Cardiac septum (tissue), 1 donor: ENCODE measurements around the gene GNAT2. TPM values are rescaled to one million over a fixed set of nuclear protein-coding genes. Genes with fewer than 3 reads are reported as not detected.

Source experiments
- DNase-seq: peaks from one replicate; pipeline ENCODE4 v3.0.0-alpha.2; 2020; ENCODE audit warnings: low spot score
- intact Hi-C: fragments of 100-400 bp; cut with DNase I; formaldehyde crosslinking; loops from one replicate; pipeline ENCODE4 v1.14.0; 2022
- total RNA-seq: library from RNA; stranded (reverse); fragmentation: NEBNext Ultra II Directional; extraction: Animal tissue kit (Norgen Biotek cat#: 25700); gene quantifications from one replicate; pipeline ENCODE4 v1.2.1, GENCODE V29; 2021
- donor health status: DM: no; HTN: no; CAD: no.

GNAT2 gene
- total RNA-seq, 1 donor from 2014 or later, result not detected

DNA sequence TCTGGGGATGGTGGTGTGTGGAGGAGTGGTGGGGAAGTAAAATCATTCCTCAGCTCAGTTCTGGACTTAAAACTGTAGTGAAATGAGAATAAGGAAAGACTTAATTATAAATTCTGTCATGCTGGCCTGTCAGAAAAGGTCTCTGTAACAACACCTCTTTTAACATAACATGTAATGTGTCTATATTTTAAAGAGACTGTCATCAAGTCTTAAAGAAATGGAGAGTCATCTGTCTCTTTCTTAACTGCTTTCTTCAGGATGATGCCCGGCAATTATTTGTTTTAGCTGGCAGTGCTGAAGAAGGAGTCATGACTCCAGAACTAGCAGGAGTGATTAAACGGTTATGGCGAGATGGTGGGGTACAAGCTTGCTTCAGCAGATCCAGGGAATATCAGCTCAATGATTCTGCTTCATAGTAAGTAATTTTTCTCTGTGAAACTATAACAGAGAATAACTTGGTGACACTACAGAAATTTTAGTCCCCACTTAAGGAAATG is 40.4 kb downstream of the GNAT2 start:
- intact Hi-C loops, result no loop called here
- no peak for DNase-seq

DNA sequence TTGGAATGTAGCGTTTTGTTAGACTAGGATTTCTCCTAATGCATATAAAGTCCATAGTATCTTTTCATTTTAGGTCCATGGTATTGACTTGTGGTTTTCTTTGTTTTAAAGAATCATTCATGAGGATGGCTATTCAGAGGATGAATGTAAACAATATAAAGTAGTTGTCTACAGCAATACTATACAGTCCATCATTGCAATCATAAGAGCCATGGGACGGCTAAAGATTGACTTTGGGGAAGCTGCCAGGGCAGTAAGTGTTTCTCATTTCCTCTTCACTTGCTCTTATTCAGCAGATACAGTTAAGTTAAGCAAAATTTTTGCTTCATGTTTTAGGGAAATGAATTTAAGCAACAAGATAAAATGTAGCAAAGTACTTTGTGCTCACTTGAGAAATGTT is 45.6 kb downstream of the GNAT2 start:
- intact Hi-C loops, result no loop called here
- no peak for DNase-seq

DNA sequence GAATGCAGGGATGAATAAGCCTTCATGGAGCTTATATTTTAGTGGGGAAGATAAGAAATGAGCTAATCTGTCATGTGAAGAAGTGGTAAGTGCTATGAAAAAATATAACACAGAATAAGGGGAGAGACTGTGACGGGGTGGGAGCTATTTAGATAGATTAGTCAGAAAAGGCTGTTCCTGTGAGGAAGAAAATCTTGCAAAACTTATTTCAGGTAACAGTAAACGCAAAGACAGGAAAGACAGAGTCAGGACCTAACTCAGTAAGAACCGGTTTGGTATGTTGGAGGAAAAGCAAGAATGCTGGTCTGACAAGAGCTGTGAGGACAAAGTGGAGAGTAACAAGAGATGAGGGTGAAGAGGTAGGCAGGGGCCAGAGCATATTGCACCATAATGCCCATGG is 49.0 kb downstream of the GNAT2 start:
- DNase-seq, result no peak
- intact Hi-C loops, result no loop called here

DNA sequence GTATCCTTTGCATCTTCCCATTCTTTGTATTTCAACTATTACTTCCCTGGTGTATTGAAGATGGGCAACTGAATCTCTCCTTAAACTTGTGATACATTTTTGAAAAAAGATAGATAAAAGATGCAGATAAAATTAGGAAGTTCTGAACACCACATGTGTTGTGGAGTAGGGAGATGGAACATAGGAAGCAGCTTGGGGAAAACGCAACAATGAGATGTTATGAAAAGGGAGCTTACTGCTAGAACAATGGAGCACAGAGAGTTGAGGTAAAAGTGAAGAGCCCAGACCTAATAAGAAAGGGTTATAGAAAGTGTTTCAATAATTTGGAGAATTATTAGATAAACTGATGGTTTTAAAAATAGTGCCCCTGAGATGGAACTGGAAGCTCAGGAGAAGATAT is 50.1 kb downstream of the GNAT2 start:
- intact Hi-C loops, result no loop called here
- no peak for DNase-seq

DNA sequence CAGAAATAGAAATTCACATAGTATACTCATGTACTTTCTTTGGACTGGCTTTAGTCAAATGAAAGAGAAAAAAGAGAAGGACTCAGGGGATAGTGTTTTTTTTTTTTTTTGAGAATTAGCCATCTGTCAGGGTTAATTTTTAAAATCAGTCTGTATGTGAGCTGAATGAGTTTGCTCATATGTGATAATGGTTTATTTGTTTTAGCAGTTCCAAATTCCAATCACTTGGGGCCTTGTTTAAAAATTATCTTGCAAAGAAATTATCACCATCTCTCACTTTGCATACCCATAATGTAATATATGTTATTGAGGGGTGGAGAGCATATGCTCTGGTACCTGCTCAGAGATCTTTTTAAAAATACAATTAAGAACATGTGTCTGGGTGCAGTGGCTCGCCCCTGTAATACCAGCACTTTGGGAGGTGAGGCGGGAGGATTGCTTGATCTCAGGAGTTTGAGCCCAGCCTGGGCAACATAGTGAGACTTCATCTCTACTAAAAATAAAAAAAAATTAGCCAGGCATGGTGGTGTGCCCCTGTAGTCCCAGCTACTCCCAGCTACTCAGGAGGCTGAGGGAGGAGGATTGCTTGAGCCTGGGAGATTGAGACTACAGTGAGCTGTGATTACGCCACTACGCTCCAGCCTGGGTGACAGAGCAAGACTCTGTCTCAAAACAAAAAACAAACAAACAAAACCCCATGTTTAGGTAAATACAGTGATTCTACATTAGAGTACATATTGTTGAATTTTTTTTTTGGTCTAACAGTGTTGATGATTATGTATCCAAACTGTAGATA is 51.3 kb downstream of the GNAT2 start:
- intact Hi-C loops, result no loop called here
- DNase-seq, result no peak

DNA sequence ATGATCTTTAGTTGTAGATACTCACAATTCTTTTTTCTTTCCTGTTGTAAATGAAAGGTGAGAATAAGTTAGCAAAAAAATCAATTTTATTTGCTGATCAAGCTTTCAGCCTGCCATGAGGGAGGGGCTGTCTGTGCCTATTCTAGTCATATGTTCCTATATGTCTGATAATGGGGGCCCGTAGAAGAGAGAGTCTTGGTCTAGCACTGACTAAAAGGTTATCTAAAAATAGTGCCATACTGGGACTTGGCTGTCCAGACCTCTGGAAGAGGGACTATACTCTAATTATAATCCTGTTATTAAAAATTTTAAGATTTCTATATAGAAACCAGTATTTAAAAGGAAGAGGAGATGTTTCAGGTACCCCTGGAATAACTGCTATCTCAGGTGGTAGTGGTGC is 52.4 kb downstream of the GNAT2 start:
- no peak for DNase-seq
- intact Hi-C loops, result no loop called here

DNA sequence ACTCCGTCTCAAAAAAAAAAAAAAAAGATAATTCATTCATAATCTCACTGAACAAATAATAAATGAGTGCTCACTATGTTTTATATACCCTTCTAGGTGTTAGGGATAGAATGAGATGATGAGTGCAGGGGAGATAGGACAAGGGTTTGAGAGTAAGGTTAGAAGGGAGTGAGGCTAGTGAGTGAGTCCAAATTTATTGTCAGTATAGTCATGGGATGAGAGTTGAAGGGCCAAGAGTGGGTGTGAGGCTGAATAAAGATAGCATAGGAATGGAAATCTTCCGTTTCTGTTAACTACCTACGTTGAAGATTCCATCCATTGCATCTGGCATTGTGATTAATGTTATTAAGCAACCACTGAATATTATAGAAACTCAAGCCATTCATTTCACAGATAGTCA is 54.2 kb downstream of the GNAT2 start:
- intact Hi-C loops, result no loop called here

DNA sequence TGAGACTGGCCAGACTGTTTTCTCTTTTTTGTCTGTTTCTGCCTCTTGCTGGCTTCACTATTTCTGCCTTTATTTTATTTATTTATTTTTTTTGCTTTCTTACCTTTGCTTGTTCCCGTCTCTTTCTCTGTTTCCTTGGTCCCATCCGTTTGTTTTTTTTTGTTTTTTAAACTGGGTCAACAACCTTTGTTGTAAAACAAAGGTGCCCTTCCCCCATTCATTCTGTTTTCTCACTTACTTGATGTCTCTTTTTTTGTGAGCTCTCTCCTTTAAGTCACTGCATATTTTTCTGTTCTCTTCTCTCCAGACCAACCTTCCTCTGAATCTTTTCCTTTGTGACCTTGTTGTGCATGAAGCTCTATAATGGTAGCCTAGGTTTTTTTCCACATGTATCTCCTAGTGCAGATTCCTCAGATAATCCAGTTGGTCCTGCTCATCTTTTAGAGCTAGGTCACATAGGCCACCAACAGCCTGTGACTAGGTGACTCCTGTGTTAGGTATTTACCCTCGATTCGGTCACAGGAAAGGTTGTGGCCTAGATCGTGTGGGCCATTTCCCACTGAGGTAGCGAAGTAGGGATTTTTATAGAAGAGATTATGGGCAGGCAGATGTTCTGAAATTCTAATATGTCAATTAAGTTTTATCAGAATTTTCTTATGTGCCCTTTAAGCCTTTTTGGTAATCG is 55.1 kb downstream of the GNAT2 start:
- intact Hi-C loops, result no loop called here

More for the DNA sequence above, 54.2 kb downstream of the GNAT2 start:
- DNase-seq, result no peak

DNA sequence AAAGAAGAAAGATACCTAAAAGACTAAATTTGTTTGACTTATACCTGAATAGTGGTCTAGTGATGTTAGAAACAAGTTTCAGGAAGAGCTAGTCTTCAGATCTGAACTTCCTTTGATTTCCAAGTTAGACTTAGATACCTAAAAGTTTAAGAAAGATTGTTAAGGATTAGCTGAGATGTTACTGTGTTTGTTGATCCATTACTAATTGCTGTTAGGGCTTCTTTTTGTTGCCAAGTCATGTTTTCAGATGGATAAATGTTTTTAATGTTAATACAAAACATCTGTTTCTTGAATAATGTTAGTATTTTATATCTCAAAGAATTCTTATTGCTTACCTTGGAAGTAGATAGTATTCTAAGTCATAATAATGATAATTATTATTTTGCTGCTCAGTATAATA is 59.4 kb downstream of the GNAT2 start:
- intact Hi-C loops, result no loop called here
- DNase-seq, result no peak

More for the DNA sequence above, 55.1 kb downstream of the GNAT2 start:
- DNase-seq, result no peak

DNA sequence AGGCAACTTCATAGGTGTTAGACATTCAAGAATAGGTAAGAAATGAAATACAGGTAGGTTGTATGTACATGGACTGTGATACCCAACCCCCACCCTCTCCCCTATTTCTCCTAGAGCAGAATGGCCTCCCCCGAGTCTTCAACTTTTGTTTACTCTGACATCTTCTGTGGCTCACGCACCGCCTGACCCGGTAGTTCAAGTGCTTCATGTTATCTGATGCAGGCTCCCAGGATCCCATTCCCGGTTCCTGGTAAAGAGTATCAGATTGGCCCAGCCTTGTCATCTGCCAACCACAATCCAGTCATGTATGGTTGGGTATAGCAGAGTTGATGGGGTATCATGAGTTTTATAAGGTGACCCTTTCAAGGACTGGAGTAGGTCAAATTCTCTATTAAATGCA is 61.9 kb downstream of the GNAT2 start:
- intact Hi-C loops, result no loop called here
- no peak for DNase-seq

DNA sequence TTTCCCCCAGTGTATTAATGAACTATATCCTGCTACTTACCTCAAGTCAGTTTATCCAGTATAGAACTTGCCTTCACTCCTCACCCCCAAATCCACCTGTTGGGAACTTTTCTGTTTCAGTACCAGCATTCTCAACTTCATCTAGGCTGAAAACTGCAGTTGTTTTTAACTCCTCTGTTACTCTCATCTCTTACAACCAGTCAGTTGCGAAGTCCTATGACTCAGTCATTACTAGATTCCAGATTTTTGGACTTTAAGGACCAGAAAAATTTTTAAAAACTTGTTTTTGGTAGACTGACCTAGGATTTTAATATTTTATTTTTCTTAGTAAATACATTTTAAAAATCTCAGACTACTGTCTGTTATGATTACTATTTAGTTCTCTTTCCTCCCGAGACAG is 62.9 kb downstream of the GNAT2 start:
- no peak for DNase-seq
- intact Hi-C loops, result no loop called here

Other genes with a start within 250 kb of the GNAT2 start
- 184 TPM for gene SORT1, start 221.7 kb downstream of the GNAT2 start, total RNA-seq
- gene PSMA5, start 193.2 kb downstream of the GNAT2 start, total RNA-seq, result 60.7 TPM
- gene SYPL2, start 153.1 kb downstream of the GNAT2 start, total RNA-seq, result 28.9 TPM
- 3.8 TPM for gene ATXN7L2, start 135.7 kb downstream of the GNAT2 start, total RNA-seq
- gene CYB561D1, start 125.5 kb downstream of the GNAT2 start, total RNA-seq, result 5.5 TPM
- 13.8 TPM for gene AMIGO1, start 109.9 kb downstream of the GNAT2 start, total RNA-seq
- 0.13 TPM for gene GPR61, start 79.7 kb downstream of the GNAT2 start, total RNA-seq
- 3.9 TPM for gene GNAI3, start 71.0 kb downstream of the GNAT2 start, total RNA-seq
- 16.7 TPM for gene AMPD2, start 221 bp upstream of the GNAT2 start, total RNA-seq
- 33.0 TPM for gene GSTM4, start 36.5 kb upstream of the GNAT2 start, total RNA-seq
- 43.5 TPM for gene GSTM2, start 48.4 kb upstream of the GNAT2 start, total RNA-seq
- gene GSTM1, start 68.2 kb upstream of the GNAT2 start, total RNA-seq, result 44.1 TPM
- gene GSTM5, start 92.6 kb upstream of the GNAT2 start, total RNA-seq, result 2.6 TPM
- 93.2 TPM for gene GSTM3, start 121.4 kb upstream of the GNAT2 start, total RNA-seq
- gene EPS8L3, start 144.3 kb upstream of the GNAT2 start, total RNA-seq, result not detected